ENCODE data around the gene MACROD2.

The MACROD2 gene

DNA sequence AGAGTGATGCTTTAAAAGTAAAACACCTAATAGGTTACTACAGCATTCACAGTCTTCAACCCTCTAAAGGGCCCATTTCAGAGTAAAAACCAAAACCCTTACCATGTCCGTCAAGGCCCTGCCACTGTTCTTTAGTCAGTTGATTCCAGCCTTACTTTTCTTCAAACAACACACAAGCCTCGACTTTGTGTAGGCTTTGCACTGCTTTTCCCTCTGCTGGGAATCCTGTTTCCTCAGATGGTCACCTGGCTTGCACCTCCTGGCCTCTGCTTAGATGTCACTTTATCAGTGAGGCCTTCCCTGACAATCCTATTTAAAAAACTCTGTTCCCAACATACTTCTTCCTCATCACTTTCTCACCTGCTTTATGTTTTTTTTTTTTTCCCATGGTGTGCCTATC is 419.2 kb downstream of the MACROD2 start:
- no peak overlapping the region for H2AFZ ChIP-seq (ENCODE audit: low read depth, low read length, severe bottlenecking)
- no peak overlapping the region for H3K27ac ChIP-seq (ENCODE audit: low read depth, low read length)
- no peak for TF ChIP-seq CTCF (IDR thresholded peaks at IDR 0.05; ENCODE audit: insufficient read depth, low read length, poor library complexity, severe bottlenecking)
- TF ChIP-seq EZH2phosphoT487 (conservative IDR thresholded peaks at IDR 0.05; ENCODE audit: low read length): no peak

DNA sequence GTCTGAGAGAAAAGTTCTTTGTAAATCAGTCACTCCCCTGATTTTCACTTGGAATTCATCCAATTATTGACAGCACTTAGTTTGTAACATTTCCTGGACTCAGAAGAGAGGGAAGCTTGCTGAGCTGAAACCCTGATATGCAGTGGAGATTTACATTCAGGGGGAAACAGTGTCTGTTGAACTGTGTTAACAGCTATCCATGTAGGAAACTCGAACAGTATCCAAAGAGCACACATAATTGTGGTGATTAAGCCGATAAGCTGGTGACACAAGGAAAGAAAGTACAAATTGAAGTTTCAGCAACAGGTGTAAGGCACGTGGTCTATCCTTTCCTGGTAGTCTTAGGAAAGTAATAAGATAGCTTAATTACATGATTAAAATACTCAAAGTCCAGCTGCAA is 420.2 kb downstream of the MACROD2 start:
- Histone ChIP-seq H3F3A (ENCODE audit: insufficient read depth) (no peaks in the 10 kb centered on the region), H2AFZ (ENCODE audit: low read depth, low read length, severe bottlenecking) (no peak overlapping the region), H4K20me1 (ENCODE audit: low read depth, low read length) (no peaks in the 10 kb centered on the region), H3K9me3 (ENCODE audit: insufficient read depth, low read length) (no peaks in the 10 kb centered on the region), H3K9ac (ENCODE audit: low read length) (no peak overlapping the region), H3K9me2 (replicated peaks; ENCODE audit: insufficient read depth, low read length) (0 out of 2 replicates have a peak, but pooled peaks cover 4% of the 10 kb centered on the region), H3K27ac (ENCODE audit: low read depth, low read length) (no peak overlapping the region), H3K36me3 (ENCODE audit: low read length) (no peaks in the 10 kb centered on the region), H3K27me3 (ENCODE audit: low read length) (no peaks in the 10 kb centered on the region), H3K4me2 (ENCODE audit: low read depth, low read length, poor library complexity, severe bottlenecking) (no peak overlapping the region), H3K79me2 (ENCODE audit: insufficient read depth, low read length) (no peaks in the 10 kb centered on the region), H3K4me3 (ENCODE audit: insufficient read depth, low read length, poor library complexity, severe bottlenecking) (no peak overlapping the region)
- TF ChIP-seq EZH2phosphoT487 (conservative IDR thresholded peaks at IDR 0.05; ENCODE audit: low read length) (no peak), CTCF (IDR thresholded peaks at IDR 0.05; ENCODE audit: insufficient read depth, low read length, poor library complexity, severe bottlenecking) (no peak)

More for the DNA sequence above, 419.2 kb downstream of the MACROD2 start:
- Histone ChIP-seq H3K27me3 (ENCODE audit: low read length) (no peaks in the 10 kb centered on the region), H3F3A (ENCODE audit: insufficient read depth) (no peaks in the 10 kb centered on the region), H3K9me3 (ENCODE audit: insufficient read depth, low read length) (no peaks in the 10 kb centered on the region), H3K4me2 (ENCODE audit: low read depth, low read length, poor library complexity, severe bottlenecking) (no peak overlapping the region), H4K20me1 (ENCODE audit: low read depth, low read length) (no peaks in the 10 kb centered on the region), H3K9ac (ENCODE audit: low read length) (no peak overlapping the region), H3K79me2 (ENCODE audit: insufficient read depth, low read length) (no peaks in the 10 kb centered on the region), H3K36me3 (ENCODE audit: low read length) (no peaks in the 10 kb centered on the region), H3K9me2 (replicated peaks; ENCODE audit: insufficient read depth, low read length) (0 out of 2 replicates have a peak, but pooled peaks cover 4% of the 10 kb centered on the region), H3K4me3 (ENCODE audit: insufficient read depth, low read length, poor library complexity, severe bottlenecking) (no peak overlapping the region)

DNA sequence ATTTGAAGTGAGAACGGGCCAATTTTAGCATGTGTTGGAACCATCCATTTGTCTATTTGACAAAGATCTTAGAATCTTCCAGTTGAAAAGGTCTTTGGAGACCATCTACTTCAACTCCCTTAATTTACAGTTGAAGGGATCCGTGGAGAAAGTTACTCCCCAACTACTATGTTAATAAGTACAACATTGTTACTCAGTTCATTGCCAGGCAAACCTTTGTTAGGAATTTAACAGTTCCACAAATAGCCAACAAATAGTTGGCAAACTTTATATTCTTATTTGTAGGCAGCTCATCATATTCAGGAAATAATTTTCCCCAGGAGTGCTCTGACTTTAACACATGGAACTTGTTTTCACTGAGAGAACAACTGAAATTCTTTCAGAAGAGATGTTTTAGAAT is 423.1 kb downstream of the MACROD2 start:
- TF ChIP-seq EZH2phosphoT487 (conservative IDR thresholded peaks at IDR 0.05; ENCODE audit: low read length) (no peak), CTCF (IDR thresholded peaks at IDR 0.05; ENCODE audit: insufficient read depth, low read length, poor library complexity, severe bottlenecking) (no peak)
- Histone ChIP-seq H3K27me3 (ENCODE audit: low read length) (no peaks in the 10 kb centered on the region), H4K20me1 (ENCODE audit: low read depth, low read length) (no peaks in the 10 kb centered on the region), H3K9me3 (ENCODE audit: insufficient read depth, low read length) (no peaks in the 10 kb centered on the region), H3K9ac (ENCODE audit: low read length) (no peak overlapping the region), H3K36me3 (ENCODE audit: low read length) (no peaks in the 10 kb centered on the region), H3K4me2 (ENCODE audit: low read depth, low read length, poor library complexity, severe bottlenecking) (no peak overlapping the region), H3K27ac (ENCODE audit: low read depth, low read length) (no peak overlapping the region), H3K9me2 (replicated peaks; ENCODE audit: insufficient read depth, low read length) (0 out of 2 replicates have a peak, but pooled peaks cover 4% of the 10 kb centered on the region), H2AFZ (ENCODE audit: low read depth, low read length, severe bottlenecking) (no peak overlapping the region), H3K4me3 (ENCODE audit: insufficient read depth, low read length, poor library complexity, severe bottlenecking) (no peak overlapping the region), H3F3A (ENCODE audit: insufficient read depth) (no peaks in the 10 kb centered on the region), H3K79me2 (ENCODE audit: insufficient read depth, low read length) (no peaks in the 10 kb centered on the region)
